CMK (cell line): ENCODE results near the gene BRD2.

ENCODE experiments used
- DNase-seq: peaks from one replicate; pipeline ENCODE4 v3.0.0-alpha.2; 2010; ENCODE audit warnings: low read depth

The BRD2 gene

GRCh38 chr6:32949113-32949512 is 19.3 kb upstream of the BRD2 start:
- DNase-seq, result no peak

DNA sequence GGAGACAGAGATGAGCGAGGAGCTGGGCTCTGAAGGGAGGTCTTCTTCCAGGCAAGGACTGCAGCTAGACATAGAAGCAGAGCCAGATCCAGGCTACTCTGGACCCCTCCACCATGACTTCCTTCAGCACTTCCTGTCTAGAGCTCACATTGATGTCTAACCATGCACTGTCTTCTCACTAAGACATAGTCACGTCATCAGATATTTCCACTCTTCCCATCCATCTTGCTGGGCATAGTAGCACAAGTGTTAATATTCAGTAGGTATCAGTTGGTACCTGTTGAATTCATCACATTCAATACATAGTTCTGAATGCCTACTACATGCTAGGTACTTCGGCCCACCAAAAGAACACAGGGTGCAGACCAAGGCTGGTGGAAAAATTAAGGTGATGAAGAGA is 18.4 kb upstream of the BRD2 start:
- no peak for DNase-seq

DNA sequence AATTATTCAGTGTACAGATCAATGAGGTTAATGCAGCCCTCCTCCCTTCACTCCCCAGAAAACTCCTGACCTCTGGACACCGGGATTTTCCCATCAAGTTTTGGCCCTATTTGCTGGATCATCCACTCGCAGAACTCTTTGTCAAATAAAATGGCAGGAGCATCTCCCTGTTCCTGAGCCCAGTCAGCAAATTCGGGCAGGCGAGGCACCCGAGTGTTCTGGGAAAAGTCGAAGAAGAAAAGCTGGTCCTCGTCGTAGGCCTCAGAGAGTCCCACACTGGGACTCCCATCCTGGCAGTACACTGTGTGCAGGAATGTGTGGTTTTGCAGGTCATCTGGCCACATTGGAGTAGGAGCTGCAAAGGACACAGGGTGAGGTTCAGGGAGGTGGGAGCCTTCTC is 17.9 kb upstream of the BRD2 start:
- no peak for DNase-seq

GRCh38 chr6:32952817-32953739 is 15.3 kb upstream of the BRD2 start, which contains the start of gene HLA-DMA:
HLA-DMA (minus strand) TSS chr6:32953097; CDS start chr6:32953036, 61 bp downstream.
- DNase-seq, result peak; percentile 90

DNA sequence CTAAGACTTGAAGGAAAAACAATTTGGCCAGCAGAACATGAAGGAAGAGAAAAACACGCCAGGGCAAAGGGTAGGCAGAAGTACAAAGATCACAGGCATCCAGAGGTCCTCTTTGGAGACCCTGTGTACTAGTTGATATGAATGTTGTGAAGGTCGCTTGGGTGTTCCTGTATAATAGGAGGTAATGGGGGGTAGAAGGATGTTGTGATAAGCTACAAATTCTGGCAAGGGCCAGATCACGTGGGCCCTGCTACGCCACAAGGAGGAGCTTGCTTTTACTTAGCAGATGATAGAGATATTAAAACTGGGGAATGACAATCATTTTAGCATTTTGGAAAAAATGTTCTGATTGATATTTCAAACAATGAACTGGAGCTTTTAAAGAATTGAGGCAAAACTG is 14.6 kb upstream of the BRD2 start:
- no peak for DNase-seq

- DNase-seq, result no peak
These were observed 14.1 kb upstream of the BRD2 start for GRCh38 chr6:32954267-32954666.

DNA sequence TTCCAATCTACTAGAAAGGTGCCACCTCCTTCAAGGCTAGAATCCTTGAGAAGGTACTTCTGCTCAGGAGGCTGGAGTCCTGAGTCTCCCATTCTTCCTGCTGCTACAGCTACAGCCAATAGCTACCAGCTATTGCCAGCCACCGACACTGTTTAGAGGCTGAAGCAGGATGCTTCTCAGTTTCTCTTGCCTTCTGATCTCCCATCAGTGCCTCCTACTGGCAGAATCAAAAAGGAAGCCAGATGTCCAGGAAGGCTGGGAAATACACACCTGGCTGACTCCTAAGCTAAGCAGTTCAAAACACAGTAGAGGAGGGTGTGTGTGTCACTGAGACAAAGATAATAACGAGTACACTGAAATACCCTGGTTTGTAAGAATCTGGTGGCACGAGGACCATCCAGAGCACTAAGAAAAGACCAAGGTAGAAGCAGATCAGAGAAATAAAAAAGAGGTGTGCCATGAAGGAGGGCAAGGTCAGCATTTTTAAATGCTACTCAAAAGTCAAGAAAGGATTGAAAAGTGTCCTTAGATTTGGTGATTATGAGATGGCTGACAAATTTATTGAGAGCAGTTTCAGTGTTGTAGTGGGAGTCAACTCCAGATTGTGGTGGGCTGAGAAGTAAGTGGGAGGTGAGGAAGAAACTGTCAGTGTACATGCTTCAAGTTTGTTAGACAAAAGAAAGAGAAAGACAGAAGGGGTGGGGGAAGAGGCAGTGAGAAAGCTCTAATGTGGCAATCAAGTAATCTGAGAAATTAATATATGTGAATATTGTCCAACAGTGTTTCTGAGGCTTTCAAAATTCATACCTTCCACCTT is 13.2 kb upstream of the BRD2 start:
- no peak for DNase-seq

DNA sequence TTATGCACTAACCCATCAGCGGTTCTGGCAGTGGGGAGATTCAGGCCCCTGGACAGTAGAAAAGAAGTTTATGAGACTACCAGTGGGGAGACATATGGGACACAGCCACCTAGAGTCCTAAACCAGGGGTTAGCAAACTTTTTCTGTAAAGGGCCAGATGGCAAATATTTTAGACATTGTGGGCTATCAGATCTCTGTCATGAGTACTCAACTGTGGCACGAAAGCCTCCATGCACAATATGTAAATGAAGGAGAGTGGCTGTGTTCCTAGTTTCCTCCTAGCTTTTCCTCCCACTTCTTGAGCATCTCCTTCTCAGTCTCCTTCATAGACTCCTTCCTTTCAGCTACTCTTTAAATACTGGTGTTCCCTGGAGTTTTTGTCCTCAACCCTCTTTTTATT is 12.2 kb upstream of the BRD2 start:
- DNase-seq, result no peak

- DNase-seq, result no peak
These were observed 7.8 kb upstream of the BRD2 start for GRCh38 chr6:32960563-32960962.

- no peak for DNase-seq
These were observed 6.1 kb upstream of the BRD2 start for GRCh38 chr6:32962213-32962826.

DNA sequence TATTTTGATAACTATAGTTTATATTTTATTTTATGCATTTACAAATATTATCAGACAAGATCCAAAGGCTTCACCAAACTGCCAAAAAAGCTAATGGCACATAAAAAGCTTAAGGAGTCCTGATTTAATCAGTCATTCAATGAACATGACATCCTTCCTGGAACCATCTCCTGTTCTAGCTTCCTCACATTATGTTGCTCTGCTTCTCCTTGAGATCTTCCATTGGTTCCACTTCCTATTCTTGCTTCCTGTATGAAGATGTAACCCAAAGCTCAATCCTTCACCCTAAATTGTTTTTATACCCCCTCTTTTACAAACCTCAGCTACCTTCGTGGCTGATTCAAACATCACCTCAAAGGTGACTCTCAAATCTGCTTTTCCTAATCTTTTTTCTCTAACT is 4.5 kb upstream of the BRD2 start:
- no peak for DNase-seq

DNA sequence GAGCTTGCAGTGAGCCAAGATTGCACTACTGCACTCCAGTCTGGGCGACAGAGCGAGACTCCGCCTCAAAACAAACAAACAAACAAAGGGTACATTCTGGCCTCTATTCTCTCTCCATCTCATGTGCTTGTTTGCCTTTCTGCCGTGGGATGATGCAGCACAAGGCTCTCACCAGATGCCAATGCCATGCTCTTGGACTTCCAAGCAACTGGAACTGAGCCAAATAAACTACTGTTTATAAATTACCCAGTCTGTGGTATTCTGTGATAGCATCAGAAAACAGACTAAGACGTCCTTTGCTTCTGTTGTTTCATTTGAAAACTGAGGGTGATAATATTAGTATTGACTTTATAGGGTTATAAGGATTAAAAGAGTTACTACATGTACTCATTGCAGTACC is 3.6 kb upstream of the BRD2 start:
- DNase-seq, result no peak

GRCh38 chr6:32967151-32968091 is 973 bp upstream of the BRD2 start:
- DNase-seq, result no peak

GRCh38 chr6:32968867-32969684 is 682 bp downstream of the BRD2 start:
- DNase-seq, result peak; percentile 86

DNA sequence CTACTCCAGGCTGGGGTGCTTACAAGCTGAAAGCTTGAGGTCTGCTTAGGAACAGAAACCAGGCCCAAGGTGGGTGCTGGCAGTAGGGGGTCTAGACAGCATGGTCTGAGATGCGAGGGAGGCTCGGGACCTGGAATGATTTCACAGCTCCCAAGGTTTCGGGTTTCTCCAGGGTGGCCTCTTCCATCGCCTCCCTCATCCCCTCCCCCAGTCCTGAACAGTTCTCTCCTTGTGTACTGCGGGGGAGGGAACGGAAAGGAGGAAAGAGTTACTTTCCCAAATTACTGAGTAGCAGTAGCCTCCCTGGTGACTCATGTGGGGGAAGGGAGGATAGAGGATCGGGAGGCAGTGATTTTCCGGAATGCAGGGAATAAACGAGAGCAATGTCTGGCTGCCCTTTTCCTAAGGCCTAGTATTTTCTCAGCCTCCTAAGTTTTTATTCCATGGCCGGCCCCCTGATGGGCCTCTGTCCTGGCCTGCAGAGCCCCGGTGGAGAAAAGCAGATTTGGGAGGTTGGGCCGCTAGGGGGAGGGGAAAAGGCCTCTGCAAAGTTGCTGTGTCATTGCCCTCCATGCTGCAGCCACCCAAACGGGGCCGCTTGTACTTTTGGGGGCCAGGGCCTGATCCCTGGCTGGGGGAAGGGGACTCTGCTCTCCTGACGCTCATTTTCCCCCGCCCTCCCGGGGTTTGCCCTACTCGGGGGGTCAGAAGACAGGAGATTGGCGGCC is 1.5 kb downstream of the BRD2 start:
- peak; percentile 72 for DNase-seq

GRCh38 chr6:32970413-32971241 is 2.2 kb downstream of the BRD2 start:
- peak; percentile 76 for DNase-seq

GRCh38 chr6:32971242-32971580 is 2.8 kb downstream of the BRD2 start:
- DNase-seq, result no peak

DNA sequence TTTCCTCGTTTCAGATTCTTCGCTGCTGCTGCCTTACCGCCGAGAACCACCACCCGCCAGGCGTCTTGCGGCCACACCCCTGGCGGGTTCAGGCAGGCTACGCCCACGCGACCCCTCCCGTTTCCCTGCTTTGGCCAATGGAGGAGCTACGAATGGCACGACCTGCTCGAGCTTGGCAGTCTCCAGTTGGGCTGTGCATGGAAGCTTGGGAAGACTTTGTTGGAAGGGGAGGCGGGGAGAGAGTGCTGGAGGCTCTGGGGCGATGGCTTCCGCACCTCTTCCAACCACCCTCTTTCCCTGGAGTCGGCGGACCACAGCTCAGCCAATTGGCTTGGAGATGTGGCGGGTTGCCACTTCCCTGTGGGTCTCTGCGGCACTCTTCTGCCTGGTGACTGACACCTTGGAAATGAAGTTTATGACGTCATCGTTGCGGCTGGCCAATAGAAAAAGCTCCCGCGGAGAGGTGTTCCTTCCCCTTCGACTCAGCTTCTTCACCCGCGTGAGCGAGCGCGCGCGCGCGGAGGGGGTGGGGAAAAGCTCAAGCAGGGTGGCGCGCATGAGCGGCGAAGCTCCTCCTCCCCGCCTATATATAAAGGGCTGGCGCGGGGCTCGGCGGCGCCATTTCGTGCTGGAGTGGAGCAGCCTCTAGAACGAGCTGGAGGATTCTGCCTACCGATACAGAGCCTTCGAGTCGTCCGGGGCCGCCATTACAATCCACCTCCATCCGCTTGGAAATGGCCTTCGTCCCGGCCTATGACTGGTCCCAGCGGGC is 3.4 kb downstream of the BRD2 start:
- DNase-seq, result peak; percentile 97
